GM21390 (cell line): Measurements from ENCODE around the gene BTBD9.

ENCODE experiments used
- ATAC-seq: cut with Tn5 transposase; IDR thresholded peaks from one replicate; pipeline ENCODE4 v1.9.1; 2021; ENCODE audit not compliant: unreplicated experiment

BTBD9 gene

DNA sequence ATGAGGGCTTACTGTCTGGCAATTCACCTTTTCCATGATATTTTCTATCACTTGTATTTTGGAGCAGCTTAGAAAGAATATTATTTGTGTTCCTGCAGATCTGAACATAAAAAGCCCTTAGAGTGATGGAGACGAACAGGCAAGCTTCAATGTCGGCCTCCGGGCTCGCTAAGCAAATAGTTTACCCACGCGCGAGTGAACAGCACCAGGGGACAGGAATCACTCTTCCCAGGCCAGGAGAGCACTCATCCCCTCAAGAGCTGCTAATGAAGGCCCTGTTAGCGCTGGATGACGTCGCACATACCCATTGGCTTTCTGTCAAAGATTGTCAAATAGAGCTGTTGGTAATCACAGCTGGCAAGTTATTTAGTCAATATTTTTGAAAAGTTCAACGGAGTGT is 424.5 kb downstream of the BTBD9 start:
- no peak for ATAC-seq

GRCh38 chr6:38214159-38214558 is 425.6 kb downstream of the BTBD9 start:
- ATAC-seq = no peak

DNA sequence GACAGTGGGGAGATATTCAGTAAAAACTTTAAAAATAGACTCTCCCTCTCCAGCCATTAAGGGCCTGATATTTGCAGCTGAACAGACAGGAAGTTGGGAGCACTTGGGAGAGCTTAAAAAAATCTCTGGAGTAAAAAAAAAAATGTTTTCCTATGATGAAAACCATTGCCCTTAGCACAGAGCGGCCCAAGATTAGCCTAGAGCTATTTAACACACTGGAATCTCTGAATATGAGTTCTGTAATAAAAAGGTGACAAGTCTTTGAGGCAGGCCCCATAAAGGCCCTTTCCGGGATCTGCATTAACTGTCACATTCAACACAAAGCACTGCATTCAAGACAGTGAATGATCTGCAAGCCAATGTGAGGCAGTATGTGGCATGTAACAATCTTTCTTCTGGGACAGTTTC is 426.5 kb downstream of the BTBD9 start:
- no peak for ATAC-seq

- ATAC-seq = no peak
These were observed 427.1 kb downstream of the BTBD9 start for GRCh38 chr6:38212579-38212978.

DNA sequence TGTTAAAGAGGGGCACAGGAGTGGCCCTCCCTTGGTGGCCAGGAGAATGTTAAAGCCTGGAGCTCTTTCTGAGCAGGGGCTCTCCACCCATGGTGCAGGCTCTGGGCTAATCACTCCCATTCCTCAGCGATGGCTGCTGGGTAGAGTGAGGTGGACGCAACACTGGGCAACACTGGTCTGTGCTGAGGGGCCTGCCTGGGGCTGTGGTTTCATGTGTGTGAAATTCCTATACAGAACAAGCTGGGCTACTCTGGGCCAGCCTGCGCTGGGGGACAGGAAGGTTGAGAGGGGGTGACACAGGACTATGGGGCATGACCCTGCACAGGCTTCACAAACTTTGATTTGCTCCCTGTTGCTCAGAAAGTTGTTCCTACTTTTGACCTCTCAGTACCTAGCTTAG is 427.6 kb downstream of the BTBD9 start:
- ATAC-seq = no peak

DNA sequence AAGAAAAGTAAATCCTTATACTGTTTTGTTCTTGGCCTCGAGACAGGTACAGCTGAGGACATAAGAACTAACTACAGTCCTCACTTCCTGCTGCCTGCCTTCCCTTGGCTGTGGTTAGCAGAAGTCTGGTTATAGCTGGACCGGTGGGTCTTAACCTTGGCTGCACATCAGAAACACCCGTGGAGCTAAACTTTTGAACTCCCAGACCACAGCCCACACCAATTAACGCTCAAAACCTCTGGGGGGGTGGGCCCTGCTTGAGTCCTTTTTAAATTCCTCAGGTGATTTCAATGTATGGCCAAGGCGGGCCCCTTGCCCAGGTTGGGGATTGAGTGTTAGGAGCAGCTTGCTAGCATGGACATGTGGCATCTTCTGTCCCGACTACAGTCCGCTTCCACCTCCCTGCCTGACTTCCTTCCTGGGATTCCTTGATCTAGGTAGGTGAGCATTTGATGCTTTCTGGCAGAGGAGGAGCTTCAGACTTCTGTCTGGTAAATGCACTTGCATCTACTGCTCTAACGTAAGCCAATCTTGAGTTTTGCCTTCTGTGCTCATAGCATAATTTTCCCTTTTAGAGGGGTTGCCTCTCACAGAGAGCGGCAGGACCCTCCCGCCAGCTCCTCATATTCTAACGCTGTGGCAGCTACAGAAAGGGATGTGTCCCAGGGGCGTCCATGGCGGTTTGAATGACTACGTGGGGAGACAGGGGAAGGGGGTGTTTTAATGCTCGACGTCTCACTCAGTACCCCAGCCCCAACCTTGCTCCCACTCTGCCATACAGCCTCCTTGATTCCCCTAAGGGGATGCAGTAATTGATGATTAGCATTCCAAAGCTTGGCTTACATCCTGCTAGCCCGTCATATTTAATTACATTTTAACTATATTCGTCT is 430.1 kb downstream of the BTBD9 start:
- no peak for ATAC-seq

DNA sequence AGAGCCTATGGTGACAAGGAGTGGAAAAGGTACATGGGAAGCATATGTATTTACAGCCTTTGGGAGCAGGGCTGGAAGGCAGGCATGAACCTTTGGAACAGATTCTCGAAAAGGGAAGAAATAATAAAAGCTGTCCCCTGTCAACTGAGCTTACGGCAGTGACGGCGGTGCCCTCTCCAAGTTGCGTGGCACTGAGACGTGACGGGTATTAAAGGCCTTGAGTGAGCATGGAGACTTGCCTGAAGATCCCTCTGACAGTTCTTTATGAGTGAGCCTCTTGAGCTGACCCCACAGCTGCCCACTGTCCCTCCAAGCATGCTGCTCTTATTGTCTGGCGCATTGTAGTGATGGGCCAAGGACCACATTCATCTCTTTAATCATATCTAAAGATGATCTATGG is 431.7 kb downstream of the BTBD9 start:
- no peak for ATAC-seq

GRCh38 chr6:38207375-38207774 is 432.4 kb downstream of the BTBD9 start:
- ATAC-seq = no peak

GRCh38 chr6:38198219-38198618 is 441.5 kb downstream of the BTBD9 start:
- ATAC-seq = no peak

GRCh38 chr6:38195113-38195635 is 444.6 kb downstream of the BTBD9 start:
- no peak for ATAC-seq

- no peak for ATAC-seq
These were observed 445.1 kb downstream of the BTBD9 start for GRCh38 chr6:38194589-38194988.

DNA sequence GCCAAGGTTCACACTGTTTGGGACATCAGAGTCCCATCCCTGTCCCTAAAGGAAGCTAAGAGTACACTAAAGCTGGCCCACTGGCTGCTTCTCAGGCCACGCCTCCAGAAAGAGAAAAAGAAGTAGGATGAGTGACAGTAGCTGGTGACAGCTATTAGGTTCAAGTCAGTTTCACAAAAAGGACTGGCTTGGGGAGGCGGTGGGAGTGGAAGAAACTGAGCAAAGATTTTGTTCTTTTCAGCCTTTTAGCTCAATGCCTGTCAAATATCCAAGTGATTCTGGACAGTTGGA is 445.5 kb downstream of the BTBD9 start:
- no peak for ATAC-seq

DNA sequence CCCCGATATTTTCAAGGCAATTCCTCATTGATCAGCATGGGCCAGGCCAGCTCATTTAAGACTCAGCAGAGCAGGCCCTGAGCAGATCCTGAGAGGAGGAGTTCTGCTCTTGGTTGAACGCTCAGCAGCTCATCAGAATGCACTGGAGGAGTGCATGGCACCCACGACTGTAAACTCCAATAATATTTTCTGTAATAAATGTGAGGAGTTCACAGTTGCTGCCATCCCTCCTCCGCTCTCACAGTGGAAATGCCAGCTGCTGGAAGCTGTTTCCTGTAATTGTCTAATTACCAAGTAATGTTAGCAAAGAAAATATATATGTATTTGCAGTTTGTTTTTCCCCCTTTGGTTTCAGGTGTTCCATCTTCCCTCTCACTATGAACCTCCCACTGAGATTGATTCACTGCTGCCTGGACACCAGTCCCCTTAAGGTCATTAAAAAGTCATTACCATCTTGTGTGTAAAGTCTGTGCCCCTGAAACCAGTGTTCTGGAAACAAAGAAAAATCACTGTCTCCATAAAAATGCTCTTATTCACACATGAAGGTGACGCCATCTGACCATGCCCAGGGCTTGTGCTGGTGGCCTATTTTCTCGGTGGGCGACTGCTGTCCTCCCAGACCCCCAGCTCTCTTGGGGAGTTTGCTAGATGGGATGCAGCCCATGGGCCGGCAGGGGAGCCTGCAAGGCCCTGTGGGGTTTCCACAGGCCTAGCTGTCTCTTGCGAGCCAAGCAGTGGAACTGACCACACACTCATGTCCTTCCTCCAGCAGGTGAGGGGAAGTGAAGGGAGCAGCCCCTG is 446.0 kb downstream of the BTBD9 start:
- ATAC-seq = no peak

DNA sequence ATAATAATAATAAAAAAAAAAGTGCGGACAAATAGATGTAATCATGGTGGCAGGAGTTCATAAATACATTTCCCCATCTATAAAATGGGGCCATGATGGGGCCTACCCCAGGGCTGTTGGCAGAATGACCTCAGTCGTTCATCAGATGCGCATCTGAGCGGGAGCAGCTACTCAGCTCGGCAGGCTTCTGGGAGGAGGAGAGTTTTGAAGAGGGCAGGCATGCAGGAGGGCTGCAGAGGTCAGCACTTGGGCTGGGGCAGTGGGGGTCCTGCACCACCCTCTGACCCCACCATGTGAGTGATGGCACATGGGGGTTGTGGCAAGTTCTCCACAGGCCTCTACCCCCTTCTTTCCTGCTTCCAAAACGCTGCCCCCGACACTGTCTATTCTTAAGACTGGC is 446.7 kb downstream of the BTBD9 start:
- ATAC-seq = no peak

GRCh38 chr6:38192487-38192886 is 447.2 kb downstream of the BTBD9 start:
- ATAC-seq = no peak

DNA sequence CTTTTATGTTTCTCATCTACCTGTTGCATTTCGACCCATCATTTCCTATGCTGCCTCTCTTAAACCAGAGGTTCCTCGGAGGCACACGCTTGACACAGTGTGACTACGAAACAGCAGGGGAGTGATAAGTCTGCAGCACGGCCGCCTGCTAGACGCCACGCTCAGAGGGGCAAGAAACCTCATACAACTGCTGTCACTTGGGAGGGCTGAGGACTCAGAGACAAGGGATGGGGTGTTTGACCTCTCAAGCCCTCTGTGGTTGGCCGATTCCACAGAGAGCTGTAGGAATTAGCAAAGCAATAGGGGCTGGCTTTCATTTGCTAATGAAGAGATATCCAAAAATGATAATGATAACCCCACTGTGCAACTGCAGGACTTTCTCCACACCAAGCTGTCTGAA is 447.7 kb downstream of the BTBD9 start:
- no peak for ATAC-seq

- no peak for ATAC-seq
These were observed 448.3 kb downstream of the BTBD9 start for GRCh38 chr6:38191418-38191817.

GRCh38 chr6:38188677-38189335 is 450.9 kb downstream of the BTBD9 start:
- ATAC-seq = no peak

DNA sequence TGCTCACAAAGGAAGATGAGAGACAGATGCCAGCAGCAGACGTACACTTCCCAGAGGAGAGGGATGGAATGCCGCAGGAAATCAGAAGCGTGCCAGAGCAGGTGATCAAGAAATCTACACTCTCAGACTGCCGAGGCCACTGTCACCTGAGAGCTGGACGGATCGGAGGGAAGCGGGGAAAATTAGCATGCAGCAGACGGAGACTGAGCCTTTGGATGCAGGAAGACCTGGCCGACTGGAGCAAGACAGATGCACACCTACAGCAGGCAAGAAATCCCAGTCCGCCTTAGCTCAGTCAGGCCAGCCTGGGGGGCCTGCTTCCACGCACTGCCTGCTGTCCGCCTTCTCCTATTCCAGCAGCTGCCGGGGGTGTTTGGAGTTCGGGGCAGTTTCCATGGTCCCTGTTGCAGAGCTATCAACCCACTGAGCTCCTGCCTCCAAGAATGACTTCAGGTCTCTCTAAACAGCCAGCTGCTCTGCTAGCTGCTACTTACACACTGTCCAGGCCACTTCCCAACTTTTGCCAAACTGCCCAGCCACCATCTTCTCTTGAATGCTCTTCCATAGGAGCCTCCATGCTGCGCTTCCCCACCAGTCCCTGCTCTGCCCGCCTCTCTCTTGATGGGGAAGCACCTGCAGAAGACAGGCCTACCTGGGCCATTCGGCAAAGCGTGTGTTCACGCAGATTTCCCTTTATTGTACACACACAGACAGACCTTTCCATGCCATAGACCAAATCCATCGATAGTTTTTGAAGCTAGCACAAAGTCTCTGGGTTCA is 451.7 kb downstream of the BTBD9 start:
- ATAC-seq = no peak

GRCh38 chr6:38187325-38187724 is 452.4 kb downstream of the BTBD9 start:
- ATAC-seq = no peak

GRCh38 chr6:38185752-38186151 is 454.0 kb downstream of the BTBD9 start:
- ATAC-seq = no peak
